ENCODE measurements around the gene MUSK.
"Not testable (repeated sequence)": the region's sequence is repeated elsewhere in the genome, so short reads cannot be mapped to it uniquely, and the experiment has no call there.

MUSK gene

GRCh38 chr9:110695846-110696245, 27.3 kb downstream of the MUSK start:
- DNase-seq (ENCODE audit: low read depth in 2 of 2): not testable (repeated sequence)

GRCh38 chr9:110700953-110701352, 32.4 kb downstream of the MUSK start:
- no peak for DNase-seq (ENCODE audit: low read depth in 2 of 2)

GRCh38 chr9:110703669-110704068, 35.1 kb downstream of the MUSK start:
- no peak for DNase-seq (ENCODE audit: low read depth in 2 of 2)

GRCh38 chr9:110707419-110707818, 38.8 kb downstream of the MUSK start:
- no peak for DNase-seq (ENCODE audit: low read depth in 2 of 2)

GRCh38 chr9:110710420-110710819, 41.8 kb downstream of the MUSK start:
- DNase-seq (ENCODE audit: low read depth in 2 of 2): no peak

- no peak for DNase-seq (ENCODE audit: low read depth in 2 of 2)
Measured at GRCh38 chr9:110712955-110713354, 44.4 kb downstream of the MUSK start.

GRCh38 chr9:110714314-110714713, 45.7 kb downstream of the MUSK start:
- no peak for DNase-seq (ENCODE audit: low read depth in 2 of 2)

- no peak for DNase-seq (ENCODE audit: low read depth in 2 of 2)
Measured at GRCh38 chr9:110728058-110728457, 59.5 kb downstream of the MUSK start.

- DNase-seq (ENCODE audit: low read depth in 2 of 2): no peak
Measured at GRCh38 chr9:110729641-110730040, 61.0 kb downstream of the MUSK start.

- DNase-seq (ENCODE audit: low read depth in 2 of 2): no peak
Measured at GRCh38 chr9:110731437-110732028, 62.9 kb downstream of the MUSK start.

- DNase-seq (ENCODE audit: low read depth in 2 of 2): no peak
Measured at GRCh38 chr9:110738982-110739381, 70.4 kb downstream of the MUSK start.

- DNase-seq (ENCODE audit: low read depth in 2 of 2): no peak
Measured at GRCh38 chr9:110742741-110743371, 74.3 kb downstream of the MUSK start.

- DNase-seq (ENCODE audit: low read depth in 2 of 2): no peak
Measured at GRCh38 chr9:110744715-110745384, 76.3 kb downstream of the MUSK start.

GRCh38 chr9:110745676-110746075, 77.1 kb downstream of the MUSK start:
- DNase-seq (ENCODE audit: low read depth in 2 of 2): no peak

- no peak for DNase-seq (ENCODE audit: low read depth in 2 of 2)
Measured at GRCh38 chr9:110746211-110746930, 77.8 kb downstream of the MUSK start.

- DNase-seq (ENCODE audit: low read depth in 2 of 2): no peak
Measured at GRCh38 chr9:110748251-110748893, 79.8 kb downstream of the MUSK start.

- DNase-seq (ENCODE audit: low read depth in 2 of 2): no peak
Measured at GRCh38 chr9:110750272-110750671, 81.7 kb downstream of the MUSK start.

GRCh38 chr9:110751971-110752370, 83.4 kb downstream of the MUSK start:
- DNase-seq (ENCODE audit: low read depth in 2 of 2): no peak

GRCh38 chr9:110752766-110753165, 84.2 kb downstream of the MUSK start:
- no peak for DNase-seq (ENCODE audit: low read depth in 2 of 2)

GRCh38 chr9:110753731-110754231, 85.2 kb downstream of the MUSK start:
- DNase-seq (ENCODE audit: low read depth in 2 of 2): no peak

- DNase-seq (ENCODE audit: low read depth in 2 of 2): no peak
Measured at GRCh38 chr9:110755179-110755578, 86.6 kb downstream of the MUSK start.

- DNase-seq (ENCODE audit: low read depth in 2 of 2): no peak
Measured at GRCh38 chr9:110758201-110758600, 89.6 kb downstream of the MUSK start.
